Fibroblast of lung (primary cell): ENCODE data around the gene EIF2B2.

ENCODE experiments used
- CTCF ChIP-seq, 2 donors: IDR thresholded peaks in 1 of 2; conservative IDR thresholded peaks in 1 of 2; 1 replicate in 1 of 2; 2 replicates in 1 of 2; pipeline ENCODE4 v1.5.1; 2011 to 2012; ENCODE audit warnings: low read length in 2 of 2, control low read depth in 1 of 2, inconsistent platforms in 1 of 2, low read depth in 1 of 2, mild to moderate bottlenecking in 1 of 2
- EZH2 ChIP-seq: IDR thresholded peaks from 2 replicates; pipeline ENCODE4 v1.5.1; 2012; ENCODE audit warnings: low read length, control low read depth, mild to moderate bottlenecking; ENCODE audit errors: missing control alignments

- TF ChIP-seq CTCF (conservative IDR thresholded peaks at IDR 0.05 in 1 of 2, IDR thresholded peaks at IDR 0.05 in 1 of 2; ENCODE audit: low read depth in 1 of 2, low read length in 2 of 2) (no peak), EZH2 (no peak)
Observed at GRCh38 chr14:74978416-74978947, 24.2 kb upstream of the EIF2B2 start.
